Activated naive CD4-positive, alpha-beta T cell treated with anti-CD3 and anti-CD28 coated beads, Interleukin-2, amount 50 U/mL, for 16 hours (primary cell): ENCODE data around the gene SMG6.

ENCODE experiments used
- DNase-seq: peaks from one replicate; pipeline ENCODE4 v3.0.0-alpha.2; 2020

SMG6 gene

DNA sequence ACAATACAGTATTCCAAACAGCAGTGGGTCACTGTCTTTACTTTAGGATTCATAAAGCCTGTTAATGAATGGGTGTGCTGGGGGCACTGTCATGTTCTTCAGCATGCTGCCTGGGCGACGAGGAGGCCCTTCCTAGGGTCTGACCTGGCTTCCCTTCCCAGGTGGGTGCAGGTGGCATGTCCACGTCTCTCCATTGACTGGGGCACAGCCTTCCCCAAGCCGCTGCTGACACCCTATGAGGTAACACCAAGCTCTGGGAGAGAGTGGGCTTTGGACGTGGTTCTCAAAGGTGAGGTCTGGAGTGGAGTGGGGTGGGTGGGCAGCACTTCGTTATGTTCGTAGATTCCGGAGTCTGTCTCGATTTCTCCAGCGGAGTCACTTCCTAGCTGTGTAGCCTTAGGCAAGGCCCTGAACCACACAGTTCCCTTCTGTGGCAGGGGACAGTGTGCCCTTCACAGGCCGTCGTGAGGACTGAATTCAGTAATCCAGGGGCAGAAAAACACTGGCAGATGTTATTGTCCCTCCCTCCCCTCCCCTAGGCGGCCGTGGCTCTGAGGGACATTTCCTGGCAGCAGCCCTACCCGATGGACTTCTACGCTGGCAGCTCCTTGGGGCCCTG, 262.5 kb downstream of the SMG6 start:
- no peak for DNase-seq

DNA sequence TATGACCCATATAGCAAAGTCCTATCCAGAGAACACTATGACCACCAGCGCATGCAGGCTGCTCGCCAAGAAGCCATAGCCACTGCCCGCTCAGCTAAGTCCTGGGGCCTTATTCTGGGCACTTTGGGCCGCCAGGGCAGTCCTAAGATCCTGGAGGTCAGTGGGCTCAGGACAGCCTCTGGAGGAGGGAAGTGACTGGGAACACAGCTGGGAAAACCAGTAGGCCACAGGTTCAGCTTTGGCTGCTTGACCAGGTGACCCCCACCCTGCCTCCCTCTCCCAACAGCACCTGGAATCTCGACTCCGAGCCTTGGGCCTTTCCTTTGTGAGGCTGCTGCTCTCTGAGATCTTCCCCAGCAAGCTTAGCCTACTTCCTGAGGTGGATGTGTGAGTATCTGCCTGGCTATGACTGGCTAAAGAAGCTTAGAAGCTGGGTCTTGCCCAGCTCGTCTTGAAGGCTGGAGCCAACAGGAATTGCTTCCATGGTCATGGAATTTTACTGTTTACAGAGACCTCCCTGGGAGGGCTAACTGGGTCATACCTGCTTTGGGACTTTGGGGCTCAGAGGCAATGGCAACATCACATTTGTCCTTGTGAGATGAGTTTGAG, 263.3 kb downstream of the SMG6 start:
- no peak for DNase-seq

DNA sequence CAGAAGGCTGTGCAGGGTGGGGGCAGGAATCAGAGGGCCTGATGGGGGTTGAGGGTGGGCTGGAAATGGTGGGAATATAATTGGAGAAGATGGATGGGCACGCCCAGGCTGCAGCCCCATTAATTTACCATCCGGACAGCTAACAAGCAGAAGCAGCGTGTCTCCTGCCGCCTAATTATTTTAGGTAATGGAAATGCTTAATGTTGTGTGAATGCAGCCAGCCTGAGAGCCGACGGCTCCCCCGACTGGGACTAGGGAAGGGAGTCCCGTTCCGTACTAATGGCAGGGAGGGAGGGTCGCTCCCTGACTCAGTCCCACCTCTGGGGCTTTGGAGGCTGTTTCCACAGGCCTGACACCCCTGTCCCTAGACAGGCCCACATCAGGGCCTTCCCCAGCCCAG, 266.4 kb downstream of the SMG6 start:
- no peak for DNase-seq

DNA sequence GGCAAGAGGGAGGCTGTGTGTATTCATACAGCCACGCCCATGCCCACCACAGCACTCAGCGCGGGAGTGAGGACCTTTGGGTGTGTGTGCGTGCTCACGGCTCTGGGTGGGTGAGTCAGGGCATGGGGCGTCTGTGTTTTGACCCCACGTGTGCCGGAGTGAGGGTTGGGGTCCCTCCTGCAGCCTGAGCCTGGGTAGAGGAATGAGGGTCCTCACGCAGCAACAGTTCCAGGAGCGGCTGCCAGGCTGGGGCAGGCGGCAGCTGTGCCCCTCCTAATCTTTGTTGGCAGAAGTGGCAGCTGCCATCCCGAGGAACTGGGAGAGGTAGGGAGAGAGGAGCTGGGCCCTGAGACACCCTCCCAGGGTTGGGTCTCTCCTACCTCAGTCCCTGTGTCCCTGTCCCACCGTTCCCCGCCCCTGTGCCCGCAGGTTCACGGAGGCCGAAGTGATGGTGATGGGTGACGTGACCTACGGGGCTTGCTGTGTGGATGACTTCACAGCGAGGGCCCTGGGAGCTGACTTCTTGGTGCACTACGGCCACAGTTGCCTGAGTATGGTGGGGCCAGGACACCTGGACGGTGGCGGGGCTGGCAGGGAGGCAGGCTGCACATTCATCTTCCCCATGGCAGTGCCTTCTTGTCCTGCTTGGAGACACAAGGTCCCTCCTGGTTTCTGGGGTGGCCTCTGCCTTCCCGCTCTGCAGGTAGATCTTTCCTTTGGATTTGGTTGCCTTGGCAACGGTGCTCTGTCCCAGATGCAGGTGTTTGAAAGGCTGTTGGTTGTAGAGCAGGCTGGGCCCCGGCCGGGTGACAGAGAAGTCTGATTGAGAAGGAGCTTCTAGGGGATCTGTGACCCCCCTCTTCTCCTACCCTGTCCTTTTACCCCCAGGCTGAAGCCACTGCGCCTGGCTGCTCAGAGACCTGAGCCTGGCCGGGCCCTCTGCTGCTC, 267.8 kb downstream of the SMG6 start:
- no peak for DNase-seq

DNA sequence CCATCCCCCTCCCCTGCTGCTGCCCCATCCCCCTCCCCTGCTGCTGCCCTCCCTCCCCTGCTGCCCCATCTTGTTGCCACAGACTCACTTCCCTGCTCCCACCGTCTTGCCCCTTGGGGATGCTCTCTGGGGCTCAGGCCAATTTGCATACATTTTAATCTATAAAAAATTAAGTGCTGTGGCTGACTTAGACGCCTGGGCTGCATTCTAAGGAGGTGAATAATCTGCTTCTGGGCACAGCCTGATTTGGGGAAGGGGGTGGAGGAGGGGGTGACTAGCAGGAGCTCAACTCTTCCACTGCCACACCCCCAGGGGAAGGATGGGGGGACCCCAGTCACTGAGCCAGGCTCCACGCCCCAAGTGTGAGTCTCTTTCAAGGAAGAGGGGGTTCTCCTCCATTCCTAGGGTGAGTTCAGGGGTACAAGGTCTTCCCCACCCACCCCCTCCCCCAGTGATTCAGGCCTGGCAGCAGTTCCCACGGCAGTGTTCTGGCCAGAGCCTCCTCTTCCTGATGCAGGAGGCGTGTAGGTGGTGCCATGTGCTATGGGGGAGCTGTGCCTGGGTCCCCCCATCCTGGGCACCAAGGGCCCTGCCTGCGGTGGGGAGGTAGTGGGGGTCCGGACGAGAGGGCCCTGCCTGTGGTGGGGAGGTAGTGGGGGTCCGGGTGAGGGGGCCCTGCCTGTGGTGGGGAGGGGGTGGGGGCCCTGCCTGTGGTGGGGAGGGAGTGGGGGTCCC, 268.6 kb downstream of the SMG6 start:
- no peak for DNase-seq

DNA sequence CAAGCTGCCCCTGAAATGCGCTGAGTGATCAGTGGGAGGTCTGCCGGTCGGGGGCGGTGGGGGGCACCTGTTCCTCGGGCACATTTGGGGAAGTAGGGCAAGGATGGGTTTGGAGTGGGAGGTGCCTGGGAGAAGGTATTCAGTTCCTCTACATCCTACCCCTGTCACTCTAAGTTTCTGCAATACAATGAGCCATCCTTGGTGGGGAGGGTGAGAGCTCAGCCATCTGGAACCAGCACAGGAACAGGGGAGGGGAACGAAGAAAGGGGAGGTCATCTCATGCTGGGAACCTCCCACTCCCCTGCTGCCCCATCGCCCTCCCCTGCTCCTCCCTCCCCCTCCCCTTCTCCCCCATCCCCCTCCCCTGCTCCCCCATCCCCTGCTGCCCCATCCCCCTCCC, 269.4 kb downstream of the SMG6 start:
- no peak for DNase-seq

DNA sequence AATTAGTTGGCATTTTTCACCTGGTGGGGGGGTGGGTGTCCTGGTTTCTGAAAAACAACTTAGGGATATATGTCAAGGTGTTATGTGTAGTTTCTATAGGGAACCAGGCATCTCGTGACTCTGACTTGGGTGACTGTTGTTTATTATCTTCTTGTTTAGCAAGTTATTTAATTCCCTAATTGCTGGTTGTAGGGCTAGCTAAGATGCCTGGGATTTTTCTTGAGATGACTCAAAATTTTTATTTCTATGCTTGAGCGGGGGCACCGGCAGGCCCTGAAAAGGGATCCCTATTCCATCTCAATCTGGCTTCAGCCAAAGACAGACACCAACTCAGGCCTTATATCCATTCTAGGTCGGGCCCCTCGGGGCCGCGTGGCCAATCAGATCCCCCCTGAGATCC, 270.4 kb downstream of the SMG6 start:
- no peak for DNase-seq

DNA sequence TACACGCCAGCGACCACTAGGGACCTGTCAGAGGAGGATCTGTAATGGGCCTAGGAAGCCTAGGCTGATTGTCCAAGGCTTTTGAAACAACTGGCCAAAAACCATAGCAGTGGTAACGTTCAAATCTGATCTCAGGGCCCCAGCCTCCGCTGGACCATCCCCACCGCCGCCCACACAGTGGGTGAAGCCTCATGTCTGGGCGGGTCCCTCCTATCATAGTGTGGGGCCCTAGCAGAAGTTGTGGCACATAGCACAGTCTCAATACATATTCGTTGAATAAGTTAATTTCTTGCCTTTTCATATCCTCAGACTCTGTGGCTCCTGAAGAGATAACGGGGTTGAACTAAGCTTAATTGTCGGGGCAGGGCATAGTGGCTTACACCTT, 272.8 kb downstream of the SMG6 start:
- DNase-seq: no peak

DNA sequence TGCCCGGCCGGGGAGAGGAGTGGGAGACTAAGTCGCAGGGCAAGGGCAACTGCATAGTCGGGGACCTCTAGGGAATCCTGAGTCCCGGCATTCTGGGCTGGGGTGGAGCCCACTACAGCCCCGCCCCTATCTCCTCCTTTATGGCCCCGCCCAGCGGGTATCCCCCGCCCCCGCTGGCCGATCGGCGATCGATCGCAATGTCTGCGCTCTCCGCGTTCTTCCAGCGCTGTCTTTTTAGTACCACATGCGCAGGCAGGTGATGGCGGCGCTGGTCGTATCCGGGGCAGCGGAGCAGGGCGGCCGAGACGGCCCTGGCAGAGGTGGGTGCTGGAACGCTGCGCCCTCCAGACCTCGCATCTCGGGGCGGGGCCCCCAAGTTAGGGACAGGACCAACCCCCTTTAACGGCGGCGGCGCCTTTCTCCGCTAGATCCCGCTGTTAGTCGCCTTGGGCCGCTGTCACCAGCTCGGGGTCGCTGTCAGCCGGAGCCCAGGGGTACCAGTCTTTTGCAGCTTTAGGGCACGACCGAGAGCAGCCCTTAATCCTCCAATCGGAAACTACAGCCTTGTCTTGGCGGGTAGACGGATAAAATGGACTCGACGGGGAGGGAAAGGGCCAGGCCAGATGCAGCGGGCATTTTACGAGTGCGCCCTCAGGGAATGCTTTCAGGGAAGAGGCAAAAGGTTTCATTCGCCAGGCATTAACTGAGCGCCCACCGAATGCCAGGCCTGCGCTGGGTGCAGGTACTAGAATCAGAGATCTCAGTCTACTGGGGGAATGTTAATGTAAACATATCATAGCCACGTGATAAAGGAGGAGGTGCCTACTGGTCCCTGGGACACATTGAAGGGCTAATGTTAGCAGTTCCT, 273.4 kb downstream of the SMG6 start, which contains the start of gene DPH1:
Gene DPH1 (plus strand): TSS at position 243 of the 868 bp plus-strand sequence. CDS start 17 bp downstream, at position 260.
- peak; percentile 88 for DNase-seq

DNA sequence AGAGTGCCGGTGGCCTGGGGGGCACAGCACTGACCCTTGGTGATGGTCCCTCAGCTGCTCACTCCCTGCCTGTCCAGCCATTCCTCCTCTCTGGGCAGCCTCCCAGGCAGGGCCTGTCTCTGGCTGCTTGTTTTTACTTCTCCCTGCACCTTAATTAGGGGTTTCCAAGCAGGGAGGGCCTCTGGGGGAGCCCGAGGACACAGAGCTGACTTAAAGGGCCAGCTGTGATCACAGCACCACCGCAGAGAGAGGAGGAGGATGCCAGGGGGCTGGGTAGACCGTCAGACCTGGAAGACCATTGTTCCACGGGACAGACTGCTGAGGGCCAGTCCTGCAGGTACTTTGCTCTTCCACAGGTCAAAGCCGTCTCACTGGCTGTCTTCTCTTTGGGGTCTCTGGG, 274.8 kb downstream of the SMG6 start:
- no peak for DNase-seq

DNA sequence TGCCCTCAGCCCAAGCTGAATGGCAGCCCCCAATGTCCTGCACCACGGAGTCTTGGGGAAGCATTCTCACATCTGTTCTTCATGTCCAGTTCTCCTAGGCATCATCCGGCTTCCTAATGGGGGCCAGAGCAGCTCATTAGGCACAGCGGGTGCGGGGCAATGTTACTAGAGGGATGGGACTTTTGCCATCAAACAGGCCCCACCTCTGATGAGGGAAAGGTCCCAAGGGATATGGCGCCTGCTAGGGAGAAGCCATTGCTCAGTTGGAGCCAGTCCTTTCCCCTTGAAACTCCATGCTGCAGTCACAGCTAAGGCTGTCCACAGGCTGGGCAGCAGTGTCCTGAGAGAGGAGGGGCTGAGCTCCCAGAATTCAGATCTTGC, 275.4 kb downstream of the SMG6 start:
- DNase-seq: no peak

DNA sequence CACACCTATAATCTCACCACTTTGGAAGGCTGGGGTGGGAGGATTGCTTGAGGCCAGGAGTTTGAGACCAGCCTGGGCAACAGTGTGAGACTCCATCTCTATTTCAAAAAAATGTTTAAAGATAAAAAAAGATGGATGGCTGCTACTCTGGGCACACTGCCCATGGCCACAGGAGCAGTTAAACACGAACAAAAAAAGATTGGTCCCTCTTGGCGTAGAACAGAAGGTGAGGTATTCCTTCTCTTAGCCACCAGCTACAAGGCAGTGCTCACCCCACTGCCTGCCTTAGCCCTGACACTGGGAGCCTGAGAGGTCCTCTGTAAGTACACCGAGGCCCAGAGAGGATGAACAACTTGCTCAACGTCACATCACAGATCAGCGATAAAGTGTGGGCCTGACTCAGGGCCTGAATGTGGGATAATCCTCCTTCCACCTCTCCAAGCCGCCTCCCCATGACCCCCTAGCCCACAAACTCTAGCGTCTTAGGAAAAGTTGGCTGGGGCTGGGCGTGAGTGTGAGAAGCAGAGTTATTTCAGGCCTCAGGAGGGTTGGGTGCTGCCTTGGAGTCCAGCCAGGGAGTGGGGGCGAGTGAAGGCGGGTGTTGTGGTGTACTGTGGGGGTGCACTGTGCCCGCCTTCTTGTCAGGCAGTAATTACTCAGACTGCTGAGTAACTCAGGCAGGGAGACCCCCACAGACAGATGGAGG, 275.9 kb downstream of the SMG6 start:
- DNase-seq: no peak

DNA sequence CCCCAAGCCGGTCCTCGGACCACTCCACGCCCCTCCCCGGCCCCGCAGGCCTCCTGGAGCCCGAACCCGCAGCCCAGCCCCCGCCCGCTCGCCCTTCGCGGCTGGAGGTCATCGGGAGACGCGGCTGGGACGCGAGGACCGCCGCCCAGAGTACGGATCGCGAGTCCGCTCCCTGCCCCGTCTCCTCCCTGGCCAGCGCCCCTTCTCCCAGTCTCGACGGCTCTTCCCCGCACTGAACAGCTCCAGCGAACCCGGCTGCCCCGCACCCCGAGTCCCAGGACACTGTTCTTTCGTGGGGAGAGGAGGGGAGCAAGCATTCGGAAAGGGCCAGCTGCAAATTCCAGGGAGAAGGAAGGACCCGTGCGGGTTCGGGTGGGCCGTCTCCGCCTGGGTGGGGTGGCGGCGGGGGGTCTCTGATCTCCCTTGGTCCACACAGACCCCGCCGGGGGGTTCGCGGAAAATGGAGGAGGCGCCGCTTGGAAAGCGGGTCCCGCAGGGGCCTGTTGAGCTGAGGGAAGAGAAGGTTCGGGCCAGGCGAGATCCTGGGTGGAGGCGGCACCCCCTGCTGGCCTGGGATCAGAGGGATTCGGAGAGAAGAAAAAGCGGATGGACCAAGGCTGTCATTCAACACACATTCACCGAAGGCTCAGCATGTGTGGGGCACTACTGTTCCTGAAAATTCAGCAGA, 277.8 kb downstream of the SMG6 start:
- DNase-seq: peak; percentile 28

DNA sequence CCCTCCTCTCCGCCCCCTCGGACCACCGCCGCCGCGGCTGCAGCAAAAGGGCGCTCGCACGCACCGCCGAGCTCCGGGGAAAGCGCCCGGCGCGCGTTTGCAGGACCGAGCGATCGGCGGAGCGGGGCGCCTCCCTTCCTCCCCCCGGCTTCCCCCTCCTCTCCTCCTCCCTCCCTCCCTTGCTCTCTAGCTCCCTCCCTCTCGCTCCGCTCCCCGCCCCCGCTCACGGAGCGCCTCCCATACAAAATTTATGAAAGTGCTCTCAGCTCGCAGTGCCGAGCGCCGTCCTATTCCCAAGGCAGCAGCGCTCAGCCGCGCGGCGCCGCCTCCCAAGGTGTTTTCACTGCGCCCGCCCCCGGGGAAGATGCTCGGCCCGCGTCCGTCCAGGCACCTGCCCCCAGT, 278.4 kb downstream of the SMG6 start, which contains the start of gene RTN4RL1:
Gene RTN4RL1 (minus strand): TSS at position 115 of the 402 bp plus-strand sequence. CDS start 469 bp downstream, outside the sequence.
- DNase-seq: peak; percentile 75

DNA sequence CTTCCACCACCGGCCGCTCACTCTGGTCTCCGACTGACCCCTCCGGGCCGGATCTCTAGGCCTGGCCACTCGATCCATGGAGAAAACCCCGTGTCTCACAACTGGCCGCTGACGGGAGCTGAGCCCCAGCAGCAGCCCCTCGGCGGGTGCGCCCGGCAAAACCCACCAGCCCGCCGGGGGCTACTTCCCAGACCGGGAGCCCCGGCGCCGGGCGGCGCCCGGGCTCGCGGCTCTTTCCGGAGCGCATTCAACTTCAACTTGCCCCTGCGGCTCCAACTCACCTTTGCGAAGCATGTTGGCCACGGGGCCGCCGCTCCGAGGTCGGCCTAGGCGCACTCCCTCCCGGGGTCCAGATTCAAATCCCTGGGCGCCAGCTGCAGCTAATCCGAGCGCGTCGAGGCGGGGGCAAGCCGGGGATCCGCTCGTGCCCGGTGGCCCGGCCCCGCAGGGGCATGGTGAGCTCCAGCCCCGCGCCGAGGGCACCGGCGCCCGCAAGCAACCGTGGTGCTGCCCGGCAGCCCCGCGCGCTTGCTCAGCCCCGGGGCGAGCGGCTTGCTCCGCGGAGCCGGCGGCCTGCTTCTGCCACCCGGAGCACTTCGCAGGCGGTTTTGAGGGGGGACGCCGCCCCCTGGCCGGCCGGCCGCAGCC, 278.9 kb downstream of the SMG6 start:
- no peak for DNase-seq

DNA sequence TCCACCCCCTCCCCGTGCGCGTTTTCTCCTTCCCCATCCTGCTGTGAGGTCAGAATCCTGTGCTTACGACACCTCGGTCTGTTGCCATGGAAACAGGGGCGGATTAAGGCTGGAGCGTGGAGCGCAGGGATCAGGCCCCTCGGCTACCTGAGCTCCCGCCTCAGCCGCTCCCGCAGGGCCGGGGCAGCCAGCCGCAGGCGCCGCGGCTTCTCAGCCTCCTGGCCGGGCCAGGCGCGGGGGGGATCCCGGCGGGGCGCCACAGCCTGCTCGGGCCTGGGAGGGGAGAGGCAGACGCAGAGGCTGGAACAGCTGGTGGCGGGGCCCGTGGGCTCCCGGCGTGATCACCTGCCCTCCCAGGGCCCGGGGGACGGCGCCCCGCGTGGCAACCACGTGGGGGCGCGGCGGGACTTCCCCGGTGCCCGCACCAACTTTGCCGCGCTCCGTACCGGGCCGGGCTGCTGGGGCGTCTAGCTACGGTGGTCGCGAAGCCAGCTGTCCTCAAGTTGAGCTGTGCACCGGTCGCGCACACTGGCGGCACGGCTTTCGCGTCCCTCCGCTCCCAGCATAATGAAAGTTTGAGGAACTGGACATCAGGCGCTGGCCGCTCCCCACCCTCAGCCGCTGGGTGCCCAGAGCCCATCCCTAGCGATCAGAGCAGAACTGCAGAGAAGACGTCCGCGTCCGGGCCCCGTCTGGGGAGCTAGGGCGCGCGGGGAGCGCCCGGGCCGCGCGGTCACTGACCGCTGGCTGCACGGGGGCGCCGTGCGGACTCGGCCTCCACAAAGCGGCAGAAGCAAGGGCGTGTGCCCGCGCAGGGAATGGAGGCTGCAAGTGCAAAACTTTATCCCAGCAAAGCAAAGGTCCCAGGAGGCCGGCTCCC, 279.7 kb downstream of the SMG6 start:
- DNase-seq: peak; percentile 54

DNA sequence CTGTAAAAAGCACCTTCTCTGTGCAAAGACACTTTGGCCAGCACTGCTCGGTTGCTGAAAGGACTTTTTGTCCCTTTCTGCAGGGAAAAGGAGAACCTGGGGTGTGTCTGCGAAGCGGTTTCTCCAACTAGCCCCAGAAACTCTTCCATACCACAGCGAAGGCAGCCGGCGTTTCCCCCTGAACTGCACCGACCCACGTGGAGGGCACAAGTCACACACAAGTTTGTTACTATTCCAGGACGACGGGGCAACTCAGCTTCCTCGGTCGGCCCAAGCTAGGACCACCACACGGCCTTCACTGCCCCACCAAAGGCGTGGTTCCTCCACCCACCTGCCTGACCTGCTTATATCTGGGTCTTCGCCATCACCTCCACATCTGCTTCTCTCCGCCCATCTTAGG, 280.3 kb downstream of the SMG6 start:
- DNase-seq: no peak

DNA sequence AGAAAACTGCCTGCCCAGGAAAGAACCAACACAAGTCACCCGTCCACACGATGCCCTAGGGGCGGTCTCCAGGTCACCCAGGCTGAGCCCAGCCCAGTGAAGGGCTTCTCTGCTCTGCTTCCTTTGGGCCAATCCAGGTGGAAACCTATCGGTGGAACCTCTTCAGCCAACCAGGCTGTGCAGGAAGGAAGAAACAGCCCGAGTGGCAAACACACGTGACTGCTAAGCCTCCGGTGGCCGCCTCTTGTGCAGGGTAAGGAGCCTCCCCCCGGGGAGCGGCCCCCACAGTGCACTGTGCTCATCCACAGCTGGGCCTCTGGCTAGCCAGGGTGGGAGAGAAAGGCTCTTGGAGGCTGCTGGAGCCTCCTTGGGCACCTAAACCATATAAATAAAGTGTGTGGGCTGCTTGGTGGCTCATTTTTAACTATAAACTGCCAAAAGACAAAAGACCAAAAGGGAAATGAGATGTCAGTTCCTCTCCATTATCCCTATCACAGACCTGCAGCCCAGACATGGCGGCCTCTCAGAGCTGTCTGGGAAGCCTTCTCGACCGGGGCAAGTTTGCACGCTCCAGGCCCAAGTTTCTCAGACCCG, 280.8 kb downstream of the SMG6 start:
- DNase-seq: no peak

DNA sequence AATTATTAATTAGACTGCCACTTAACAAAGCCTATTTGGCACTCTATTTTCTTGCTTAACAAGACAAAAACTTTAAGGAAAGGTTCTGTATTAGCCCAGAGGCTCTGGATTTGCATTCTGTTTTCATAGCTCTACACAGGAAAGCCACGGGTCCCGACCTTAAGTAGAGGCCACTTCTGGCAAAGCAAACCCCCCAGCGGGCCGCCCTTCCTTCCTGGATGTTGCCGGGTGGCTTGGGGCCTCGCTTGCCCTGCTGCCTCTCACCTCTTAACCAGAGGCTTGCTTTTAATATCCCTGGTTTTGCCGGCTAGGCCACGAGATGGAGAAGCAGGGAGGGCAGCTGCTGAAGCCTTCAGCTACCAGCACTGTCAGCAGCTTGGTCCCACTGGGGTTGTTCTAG, 282.9 kb downstream of the SMG6 start:
- no peak for DNase-seq
